HG02798 (cell line): ENCODE measurements around the gene TFIP11.
A peak's percentile ranks its signal among the peaks of the same experiment; 100 is the strongest.

Source experiments
- ATAC-seq: cut with Tn5 transposase; IDR thresholded peaks from one replicate; pipeline ENCODE4 v1.9.1; 2021; ENCODE audit warnings: mild to moderate bottlenecking; ENCODE audit not compliant: unreplicated experiment, poor library complexity

TFIP11 gene

DNA sequence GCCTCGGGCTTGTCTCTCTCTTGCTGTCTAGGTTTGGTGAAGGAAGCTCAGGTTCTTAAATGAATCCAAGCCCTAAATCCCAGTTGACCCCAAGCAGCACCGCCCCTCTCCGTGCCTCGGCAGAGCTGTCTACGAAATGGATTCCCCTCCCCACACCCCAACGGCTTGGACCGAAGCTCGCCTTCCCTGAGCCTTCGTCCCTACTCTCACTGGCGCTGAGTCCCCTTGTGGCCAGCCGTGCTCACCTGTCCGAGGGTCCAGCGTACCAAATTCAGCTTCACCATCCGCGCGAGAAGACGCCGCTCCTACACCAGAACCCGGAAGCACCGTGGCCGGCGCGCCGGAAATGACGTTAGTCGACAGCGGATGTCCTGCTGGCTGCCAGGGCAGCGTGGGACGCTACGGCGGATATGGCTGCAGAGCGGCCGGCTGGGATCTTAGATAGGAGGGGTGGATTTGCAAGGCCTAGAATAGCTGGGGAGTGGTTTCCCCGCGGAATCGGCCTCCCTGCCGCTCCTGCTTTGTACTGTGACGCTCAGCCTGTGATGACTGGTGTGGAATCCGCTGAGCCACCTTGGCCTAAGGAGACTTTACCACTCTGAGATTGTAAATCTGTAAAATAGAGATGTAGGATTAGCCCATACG lies at the start of gene TFIP11:
TSS of gene TFIP11 (minus strand) at position 325 of the 645 bp plus-strand sequence. CDS start 2,201 bp downstream, outside the sequence.
- peak; percentile 98 for ATAC-seq

DNA sequence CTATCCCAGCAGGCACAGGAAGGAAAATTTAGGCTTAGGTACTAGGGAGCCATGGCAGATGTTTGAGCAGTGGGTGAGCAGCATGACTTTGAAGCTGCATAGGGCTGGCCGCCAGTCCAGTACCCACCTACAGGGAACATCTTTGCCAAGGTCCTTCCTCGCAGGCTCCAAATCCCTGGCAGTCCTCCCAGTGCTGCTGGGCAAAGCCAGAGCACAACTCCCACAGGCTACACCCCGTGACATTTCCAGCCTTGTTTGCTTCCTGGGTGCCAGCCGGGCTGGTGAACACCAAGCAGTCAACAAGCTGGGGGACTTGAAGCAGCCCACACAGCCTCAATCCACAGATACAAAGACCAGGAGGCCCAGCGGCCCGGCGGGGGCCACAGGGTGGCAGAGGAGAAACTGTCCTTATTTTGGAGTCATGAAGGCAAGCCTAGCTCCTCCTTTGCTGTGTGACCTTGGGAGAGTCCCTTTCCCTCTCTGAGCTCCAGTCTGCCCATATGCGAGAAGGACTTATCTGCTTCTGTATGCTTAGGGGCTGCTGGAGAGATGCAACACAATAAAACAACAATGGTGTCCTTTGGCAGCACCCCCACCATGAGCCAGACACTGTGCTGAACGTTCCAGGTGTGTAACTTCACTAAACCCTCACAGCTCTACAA lies 49.6 kb upstream of the TFIP11 start:
- no peak for ATAC-seq

GRCh38 chr22:26559961-26560575 lies 47.8 kb upstream of the TFIP11 start:
- no peak for ATAC-seq

- ATAC-seq = no peak
Observed at GRCh38 chr22:26558248-26558895, 46.1 kb upstream of the TFIP11 start.

DNA sequence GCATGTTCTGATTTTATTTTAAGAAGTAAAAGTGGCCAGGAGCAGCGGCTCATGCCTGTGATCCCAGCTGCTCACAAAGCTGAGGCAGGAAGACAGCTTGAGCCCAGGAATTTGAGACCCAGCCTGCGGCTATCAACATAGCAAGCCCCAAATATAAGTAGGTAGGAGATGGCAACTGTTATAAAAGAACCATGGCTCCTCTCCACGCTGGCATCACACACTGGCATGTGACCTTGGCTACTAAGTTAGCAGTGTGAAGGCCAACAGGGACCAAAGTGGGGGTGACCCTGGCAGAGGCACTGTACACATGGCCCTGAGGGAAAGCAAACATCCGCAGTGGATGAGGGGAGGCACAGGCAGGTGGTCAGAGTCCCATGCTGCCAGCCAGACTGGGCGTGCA lies 44.6 kb upstream of the TFIP11 start:
- no peak for ATAC-seq

GRCh38 chr22:26555478-26555877 lies 43.2 kb upstream of the TFIP11 start:
- no peak for ATAC-seq

- no peak for ATAC-seq
Observed at GRCh38 chr22:26554956-26555355, 42.7 kb upstream of the TFIP11 start.

DNA sequence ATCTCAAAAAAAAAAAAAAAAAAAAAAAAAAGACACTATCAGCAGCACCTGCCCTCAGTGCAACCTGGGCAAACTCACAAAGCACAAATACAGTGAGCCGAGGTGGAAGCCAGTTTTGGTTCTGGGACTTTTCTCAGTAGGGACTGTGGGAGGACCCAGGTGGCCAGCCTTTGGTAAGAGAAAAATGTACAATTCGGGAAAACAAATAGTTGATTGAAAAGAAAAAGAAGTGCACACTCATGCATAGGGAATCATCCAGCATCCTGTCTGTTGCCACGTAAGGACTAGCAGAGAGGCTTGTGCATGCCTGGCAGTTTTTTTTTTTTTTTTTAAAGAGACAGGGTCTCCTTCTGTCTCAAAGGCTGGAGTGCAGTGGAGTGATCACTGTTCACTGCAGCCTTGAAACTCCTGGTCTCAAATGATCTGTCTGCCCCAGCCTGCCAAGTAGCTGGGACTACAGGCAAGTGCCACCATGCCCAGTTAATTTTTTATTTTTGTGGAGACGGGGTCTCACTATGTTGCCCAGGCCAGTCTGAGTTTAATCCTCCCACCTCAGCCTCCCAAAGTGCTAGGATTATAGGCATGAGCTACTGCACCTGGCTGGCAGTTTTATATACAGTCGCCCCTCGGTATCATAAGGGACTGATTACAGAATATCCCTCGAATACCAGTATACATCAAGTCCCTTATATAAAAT lies 40.9 kb upstream of the TFIP11 start:
- ATAC-seq = no peak

DNA sequence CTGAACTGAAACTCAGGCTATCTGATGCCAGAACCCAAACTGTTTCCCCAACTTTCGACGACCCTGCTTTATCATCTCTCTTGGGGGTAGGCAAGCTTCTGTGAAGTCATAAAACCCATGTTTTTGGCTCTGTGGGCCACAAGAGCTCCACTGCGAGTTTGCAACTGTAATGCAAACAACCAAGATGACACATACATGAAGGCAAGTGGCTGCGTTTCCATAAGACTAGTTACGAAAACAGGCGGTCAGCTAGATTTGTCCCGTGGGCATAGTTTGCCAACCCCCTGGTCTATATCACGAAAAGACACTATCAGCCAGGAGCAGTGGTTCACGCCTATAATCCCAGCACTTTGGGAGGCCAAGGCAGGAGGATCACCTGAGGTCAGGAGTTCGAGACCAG lies 40.2 kb upstream of the TFIP11 start:
- no peak for ATAC-seq

GRCh38 chr22:26551568-26551967 lies 39.3 kb upstream of the TFIP11 start:
- no peak for ATAC-seq

DNA sequence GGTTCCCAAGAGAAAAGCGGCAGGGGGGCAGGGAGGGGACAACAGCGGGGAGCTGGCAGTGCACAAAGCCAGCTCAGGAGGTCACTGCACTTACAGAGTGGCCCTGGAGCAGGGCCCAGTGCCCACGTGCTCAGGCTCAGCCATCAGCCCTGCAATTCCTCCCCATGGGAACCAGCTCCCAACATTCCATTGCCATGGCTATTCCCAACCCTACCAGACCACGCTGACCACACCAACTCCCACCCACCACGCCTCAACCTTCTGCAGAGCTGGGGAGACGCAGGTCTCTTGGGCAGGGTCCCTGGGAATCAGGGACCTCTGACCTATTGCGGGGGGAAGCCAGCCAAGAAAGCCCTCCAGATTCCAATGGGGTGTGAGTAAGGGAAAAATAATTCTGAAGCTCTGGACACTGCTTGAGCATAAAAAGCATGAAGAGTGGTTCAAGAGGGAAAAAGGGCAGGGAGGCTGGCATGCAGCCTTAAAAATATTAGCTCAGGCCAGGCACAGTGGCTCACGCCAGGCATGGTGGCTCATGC lies 38.3 kb upstream of the TFIP11 start:
- ATAC-seq = no peak

DNA sequence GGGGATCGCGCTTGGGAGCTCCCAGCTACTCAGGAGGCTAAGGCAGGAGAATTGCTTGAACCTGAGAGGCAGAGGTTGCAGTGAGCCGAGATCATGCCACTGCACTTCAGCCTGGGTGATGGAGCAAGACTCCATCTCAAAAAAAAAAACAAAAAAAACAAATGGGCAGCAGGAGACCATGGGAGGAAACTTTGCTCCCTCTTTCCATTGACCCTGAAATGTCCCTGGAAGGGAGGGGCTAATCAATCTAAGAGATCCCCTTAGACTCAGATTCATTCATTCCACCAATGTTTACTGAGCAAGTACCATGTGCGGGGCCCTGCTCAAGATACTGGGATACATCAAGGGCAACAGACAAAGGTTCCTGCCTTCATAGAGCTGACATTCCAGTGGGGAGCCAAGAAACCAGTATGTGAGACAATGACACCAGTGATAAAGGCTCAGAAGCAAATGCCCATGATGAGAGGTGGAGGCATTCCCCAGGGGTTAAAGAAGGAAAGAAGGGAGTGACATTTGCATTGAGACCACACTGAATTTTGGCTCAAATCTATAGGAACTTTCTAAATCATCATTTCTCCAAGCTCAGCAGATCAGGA lies 37.7 kb upstream of the TFIP11 start:
- no peak for ATAC-seq

DNA sequence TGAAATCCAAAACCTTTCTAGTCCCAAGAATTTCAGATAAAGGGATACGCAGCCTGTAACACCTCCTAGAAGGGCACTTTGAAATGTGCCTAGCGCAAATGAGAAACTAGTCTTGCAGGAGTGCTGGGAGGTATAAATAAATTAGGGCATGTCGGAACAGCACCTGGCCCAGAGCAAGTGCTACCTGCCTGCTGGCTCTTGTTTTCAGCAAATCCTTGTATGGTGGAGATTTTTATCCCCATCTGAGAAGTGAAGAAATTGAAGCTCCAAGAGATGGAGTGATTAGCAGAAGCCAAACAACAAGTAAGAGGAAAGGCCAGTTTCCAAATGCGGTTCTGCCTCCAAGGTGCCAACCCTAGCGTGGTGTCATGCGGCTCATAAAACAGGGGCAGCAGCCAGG lies 36.7 kb upstream of the TFIP11 start:
- no peak for ATAC-seq

DNA sequence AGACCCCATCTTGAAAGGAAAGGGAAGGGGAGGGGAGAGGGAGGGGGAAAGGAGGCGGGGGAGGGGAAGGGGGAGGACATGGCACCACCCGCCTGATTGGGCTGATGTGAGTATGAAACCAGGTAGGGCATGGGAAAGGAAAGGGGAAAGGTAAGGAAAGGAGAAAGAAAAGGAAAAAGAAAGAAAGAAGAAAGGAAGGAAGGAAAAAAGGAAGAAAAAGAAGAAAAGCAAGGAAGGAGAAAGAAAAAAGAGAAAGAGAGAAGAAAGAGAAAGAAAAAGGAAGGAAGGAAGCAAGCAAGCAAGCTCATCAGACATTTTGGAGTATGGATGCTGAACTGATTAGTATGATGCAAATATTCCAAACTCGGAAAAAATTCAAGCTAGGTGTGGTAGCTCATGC lies 36.0 kb upstream of the TFIP11 start:
- ATAC-seq = no peak

DNA sequence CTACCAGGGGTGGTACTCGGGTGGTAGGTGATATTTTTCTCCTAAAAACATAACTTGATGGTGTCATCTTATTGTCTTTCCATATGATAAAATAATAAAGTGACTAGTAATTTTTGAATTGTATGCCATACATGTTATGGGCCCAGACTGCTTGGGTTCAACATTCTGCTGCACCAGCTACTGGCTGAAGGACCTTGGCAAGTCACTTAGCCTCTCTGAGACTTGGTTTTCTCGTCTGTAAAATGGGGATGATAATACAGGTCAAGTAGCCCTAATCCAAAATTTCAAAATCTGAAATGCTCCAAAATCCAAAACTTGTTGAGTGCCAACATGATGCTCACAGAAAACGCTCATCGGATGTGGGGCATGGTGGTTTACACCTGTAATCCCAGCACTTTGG lies 35.6 kb upstream of the TFIP11 start:
- ATAC-seq = no peak

- no peak for ATAC-seq
Observed at GRCh38 chr22:26547426-26547825, 35.2 kb upstream of the TFIP11 start.

DNA sequence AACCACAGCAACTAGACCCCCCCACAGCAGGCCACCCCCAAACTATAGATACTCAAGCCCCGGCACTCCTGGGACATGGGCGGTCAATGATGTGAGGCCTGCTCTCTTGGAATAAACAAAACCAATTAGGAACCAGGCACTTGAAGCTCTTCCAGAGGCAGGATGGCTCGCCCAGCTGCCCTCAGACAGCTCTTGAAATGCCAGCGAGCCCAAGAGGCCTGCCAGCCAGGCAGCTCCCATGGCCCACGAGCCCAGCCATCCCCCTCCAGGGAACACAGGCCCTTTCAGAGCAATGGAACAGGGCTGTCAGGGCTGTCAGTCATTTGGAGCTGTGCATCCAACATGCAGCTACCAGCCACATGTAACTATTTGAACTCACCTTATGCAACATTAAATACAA lies 34.0 kb upstream of the TFIP11 start:
- ATAC-seq = no peak

DNA sequence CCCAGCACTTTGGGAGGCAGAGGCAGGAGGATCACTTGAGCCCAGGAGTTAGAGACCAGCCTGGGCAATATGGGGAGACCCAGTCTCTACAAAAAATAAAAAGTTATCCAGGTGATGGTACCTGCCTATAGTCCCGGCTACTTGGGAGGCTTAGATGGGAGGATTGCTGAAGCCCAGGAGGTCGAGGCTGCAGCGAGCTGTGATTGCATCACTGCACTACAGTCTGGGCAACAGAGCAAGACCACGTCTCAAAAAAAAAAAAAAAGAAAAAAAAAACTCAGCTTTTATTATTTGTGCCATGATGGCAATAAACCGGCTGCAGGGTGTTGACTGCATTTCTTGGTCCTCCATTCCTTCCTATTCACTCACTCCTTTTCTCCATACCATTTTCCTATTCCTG lies 33.6 kb upstream of the TFIP11 start:
- ATAC-seq = no peak

DNA sequence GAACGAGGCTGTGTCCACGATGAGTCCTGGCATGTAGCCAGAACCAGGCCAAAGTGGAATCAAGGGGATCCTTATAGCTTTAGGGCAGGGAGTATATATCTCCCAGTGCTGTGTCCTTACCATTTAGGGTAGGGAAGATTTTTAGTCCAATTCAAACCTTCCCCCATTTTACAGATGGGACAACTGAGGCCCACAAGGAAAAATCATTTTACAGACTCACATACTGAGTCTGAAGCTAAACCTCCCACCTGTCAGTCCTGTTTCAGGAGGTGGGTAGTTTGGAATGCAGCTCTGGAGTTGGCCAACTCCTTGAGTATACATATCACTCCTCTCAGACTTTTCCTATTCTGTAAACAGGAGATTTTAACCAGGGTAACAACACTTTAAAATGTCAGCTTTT lies 33.1 kb upstream of the TFIP11 start:
- ATAC-seq = no peak

- ATAC-seq = no peak
Observed at GRCh38 chr22:26544489-26544888, 32.2 kb upstream of the TFIP11 start.
